Keratinocyte (primary cell): ENCODE measurements around the gene RBFOX1. TPM values are rescaled to one million over a fixed set of nuclear protein-coding genes. Genes with fewer than 3 reads are reported as not detected.

Experiments used
- DNase-seq: peaks from one replicate; pipeline ENCODE4 v3.0.0-alpha.2; 2011; ENCODE audit warnings: low read depth, missing footprints, low spot score
- FAIRE-seq: peaks from 2 replicates; lab custom pipeline; 2011; peaks lifted over from hg19 to GRCh38; lab: Jason Lieb, UNC
- H2AFZ ChIP-seq: 2 replicates; pipeline ENCODE4 v1.6.0; 2012; ENCODE audit warnings: low read length, control low read depth, inconsistent platforms; ENCODE audit not compliant: control insufficient read depth
- H3K27ac ChIP-seq: 2 replicates; pipeline ENCODE4 v1.5.1; 2011; ENCODE audit warnings: low read length; ENCODE audit not compliant: control insufficient read depth, insufficient read depth
- H3K27me3 ChIP-seq: 3 replicates; pipeline ENCODE4 v1.6.0; 2011; ENCODE audit warnings: low read length; ENCODE audit not compliant: control insufficient read depth, insufficient read depth; ENCODE audit errors: extremely low read depth
- H3K36me3 ChIP-seq, 2 experiments: 2 replicates in 1 of 2; 3 replicates in 1 of 2; pipeline ENCODE4 v1.5.1; 2011; ENCODE audit warnings: low read length in 2 of 2, mild to moderate bottlenecking in 1 of 2; ENCODE audit not compliant: control insufficient read depth in 2 of 2, insufficient read depth in 2 of 2; ENCODE audit errors: extremely low read depth in 1 of 2
- H3K4me1 ChIP-seq: 3 replicates; pipeline ENCODE4 v1.5.1; 2011; ENCODE audit warnings: low read length; ENCODE audit not compliant: control insufficient read depth, insufficient read depth; ENCODE audit errors: extremely low read depth
- H3K4me2 ChIP-seq: 3 replicates; pipeline ENCODE4 v1.6.0; 2011; ENCODE audit warnings: low read depth, low read length; ENCODE audit not compliant: control insufficient read depth, insufficient read depth; ENCODE audit errors: extremely low read depth
- H3K4me3 ChIP-seq, 3 experiments: fragments of 200-600 bp in 1 of 3; sonication (generic) in 1 of 3; 2 replicates in 2 of 3; 3 replicates in 1 of 3; pipeline ENCODE4 v1.5.1; 2011 to 2016; ENCODE audit warnings: low read length in 3 of 3, mild to moderate bottlenecking in 3 of 3, control low read depth in 2 of 3, inconsistent platforms in 1 of 3, low read depth in 1 of 3, mixed read lengths in 1 of 3, mixed run types in 1 of 3, moderate library complexity in 1 of 3; ENCODE audit not compliant: control insufficient read depth in 2 of 3, insufficient read depth in 2 of 3; ENCODE audit errors: extremely low read depth in 1 of 3
- H3K79me2 ChIP-seq: 2 replicates; pipeline ENCODE4 v1.6.0; 2012; ENCODE audit warnings: low read length; ENCODE audit not compliant: control insufficient read depth, insufficient read depth
- H3K9ac ChIP-seq: 3 replicates; pipeline ENCODE4 v1.6.0; 2011; ENCODE audit warnings: low read length; ENCODE audit not compliant: control insufficient read depth, insufficient read depth; ENCODE audit errors: extremely low read depth
- H3K9me1 ChIP-seq: 3 replicates; pipeline ENCODE4 v1.6.0; 2011; ENCODE audit warnings: low read length; ENCODE audit not compliant: control insufficient read depth, insufficient read depth; ENCODE audit errors: extremely low read depth
- H3K9me3 ChIP-seq: 2 replicates; pipeline ENCODE4 v1.5.1; 2012; ENCODE audit warnings: low read depth, low read length; ENCODE audit not compliant: control insufficient read depth
- H4K20me1 ChIP-seq: 3 replicates; pipeline ENCODE4 v1.6.0; 2011; ENCODE audit warnings: low read length; ENCODE audit not compliant: control insufficient read depth, insufficient read depth; ENCODE audit errors: extremely low read depth
- CTCF ChIP-seq, 3 experiments: IDR thresholded peaks in 1 of 3; conservative IDR thresholded peaks in 1 of 3; optimal IDR thresholded peaks in 1 of 3; 2 replicates in 2 of 3; 3 replicates in 1 of 3; pipeline versions ENCODE3 to v1.5.1; 2011; ENCODE audit warnings: low read length in 3 of 3, mild to moderate bottlenecking in 3 of 3, moderate library complexity in 2 of 3, control low read depth in 1 of 3, inconsistent platforms in 1 of 3; ENCODE audit not compliant: insufficient read depth in 2 of 3; ENCODE audit errors: extremely low read depth in 1 of 3
- EZH2 ChIP-seq: IDR thresholded peaks from one replicate; pipeline ENCODE4 v1.6.1; 2012; ENCODE audit warnings: inconsistent platforms, mild to moderate bottlenecking, low read length, moderate library complexity
- dilution Hi-C: fragments of 300-500 bp; cut with MboI; formaldehyde crosslinking; loops from one replicate; pipeline ENCODE4 v1.7.0; 2020; ENCODE audit warnings: low sequenced_read_pairs; ENCODE audit not compliant: extremely low pct_ligation_motif_present
- polyA plus RNA-seq, 5 experiments: library from polyadenylated mRNA; depleted of rRNA in 3 of 5; stranded (reverse) in 3 of 5; stranded (forward) in 1 of 5; unstranded in 1 of 5; fragments of >200 nt; gene quantifications; 1 replicate in 1 of 5; 2 replicates in 3 of 5; 3 replicates in 1 of 5; pipeline versions ENCODE4 v1.2.1 to v1.2.3, GENCODE V29; 2011 to 2012; ENCODE audit warnings: missing spikeins in 2 of 5, low read depth in 1 of 5, low replicate concordance in 1 of 5

Gene RBFOX1
- polyA plus RNA-seq, 1 donor (not counting 4 experiments of a cell fraction or from before 2014, with no cell fraction given) = not detected

- no peak for DNase-seq
These were observed 319.3 kb downstream of the RBFOX1 start for GRCh38 chr16:7651803-7652570.

GRCh38 chr16:7653746-7654461 lies 321.3 kb downstream of the RBFOX1 start:
- H3K79me2 ChIP-seq = no peaks in the 10 kb centered on the region
- no peak for FAIRE-seq

More at GRCh38 chr16:7651803-7652570, 319.3 kb downstream of the RBFOX1 start:
- H3K9me3 ChIP-seq = peaks cover 4% of the 10 kb centered on the region
- H3K27ac ChIP-seq = no peak overlapping the region
- FAIRE-seq = no peak
- H3K36me3 ChIP-seq = no peaks in the 10 kb centered on the region
- H3K9me1 ChIP-seq = no peaks in the 10 kb centered on the region
- TF ChIP-seq CTCF (optimal IDR thresholded peaks at IDR 0.05 in 1 of 3, IDR thresholded peaks at IDR 0.05 in 1 of 3, conservative IDR thresholded peaks at IDR 0.05 in 1 of 3; ENCODE audit: extremely low read depth in 1 of 3, insufficient read depth in 2 of 3, low read length in 3 of 3) = no peak
- TF ChIP-seq EZH2 = no peak
- no peak overlapping the region for H2AFZ ChIP-seq
- H3K4me2 ChIP-seq = no peak overlapping the region
- H3K79me2 ChIP-seq = no peaks in the 10 kb centered on the region
- H3K9ac ChIP-seq = no peak overlapping the region
- H3K4me1 ChIP-seq = no peaks in the 10 kb centered on the region
- no peaks in the 10 kb centered on the region for H3K27me3 ChIP-seq
- dilution Hi-C loops = no loop called here
- no peaks in the 10 kb centered on the region for H4K20me1 ChIP-seq
- no peak overlapping the region for H3K4me3 ChIP-seq

More at GRCh38 chr16:7653746-7654461, 321.3 kb downstream of the RBFOX1 start:
- peaks cover 4% of the 10 kb centered on the region for H3K9me3 ChIP-seq
- no peaks in the 10 kb centered on the region for H3K9me1 ChIP-seq
- H3K36me3 ChIP-seq = no peaks in the 10 kb centered on the region
- H3K9ac ChIP-seq = no peak overlapping the region
- no peak overlapping the region for H3K4me3 ChIP-seq
- no peak overlapping the region for H2AFZ ChIP-seq
- no peaks in the 10 kb centered on the region for H3K27me3 ChIP-seq
- TF ChIP-seq EZH2 = no peak
- no peak for TF ChIP-seq CTCF (optimal IDR thresholded peaks at IDR 0.05 in 1 of 3, IDR thresholded peaks at IDR 0.05 in 1 of 3, conservative IDR thresholded peaks at IDR 0.05 in 1 of 3; ENCODE audit: extremely low read depth in 1 of 3, insufficient read depth in 2 of 3, low read length in 3 of 3)
- H3K4me2 ChIP-seq = no peak overlapping the region
- no peak overlapping the region for H3K27ac ChIP-seq
- no peak for DNase-seq
- no peaks in the 10 kb centered on the region for H4K20me1 ChIP-seq
- no peaks in the 10 kb centered on the region for H3K4me1 ChIP-seq
- dilution Hi-C loops = no loop called here
